ENCODE measurements around the gene SMIM30.
"Not testable (repeated sequence)": the region's sequence is repeated elsewhere in the genome, so short reads cannot be mapped to it uniquely, and the experiment has no call there.

The SMIM30 gene, protein sequence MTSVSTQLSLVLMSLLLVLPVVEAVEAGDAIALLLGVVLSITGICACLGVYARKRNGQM

DNA sequence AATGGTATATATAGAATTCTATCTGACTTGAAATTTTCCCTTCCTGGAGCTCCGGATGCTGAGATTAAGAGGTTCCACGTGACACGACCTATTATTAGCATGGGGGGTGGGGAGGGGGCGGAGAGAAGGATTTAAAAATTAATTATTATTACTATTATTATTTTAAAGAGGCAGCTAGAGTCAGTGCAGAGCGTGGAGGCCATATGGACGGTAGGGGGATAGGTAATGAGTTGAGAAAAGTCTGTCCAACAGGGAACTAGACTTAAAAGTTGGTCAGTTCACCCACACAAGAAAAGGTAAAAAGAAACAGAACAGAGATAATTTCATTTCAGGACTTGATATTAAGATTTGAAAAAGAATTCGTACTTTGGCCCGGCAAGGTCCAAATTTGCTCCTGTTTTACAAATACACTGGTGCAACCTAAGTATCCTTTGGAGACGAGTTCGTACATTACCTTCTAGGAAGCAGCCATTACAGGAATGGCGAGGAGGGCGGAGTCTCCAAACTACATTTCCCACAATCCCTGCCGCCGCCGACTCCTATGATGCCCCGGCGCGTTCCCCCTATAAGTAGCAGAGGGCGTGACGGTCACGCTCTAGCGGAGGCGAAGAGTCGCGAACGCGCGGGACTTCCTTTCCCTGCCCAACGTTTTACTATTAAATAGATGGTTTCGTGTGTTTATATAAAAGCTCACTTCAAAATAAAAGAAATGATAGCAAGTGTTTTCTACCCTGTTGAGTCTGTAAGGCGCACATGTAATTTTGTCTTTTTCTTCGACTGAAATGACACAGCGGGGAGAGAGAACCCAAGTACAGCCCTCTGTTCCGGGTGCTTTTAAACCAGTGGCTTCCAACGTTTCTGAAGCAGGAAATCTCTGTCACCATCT lies at the start of gene SMIM30:
SMIM30 (minus strand) TSS at position 481 of the 886 bp plus-strand sequence. CDS start 976 bp downstream, outside the sequence.
- peak; percentile 58 for DNase-seq (ENCODE audit: low spot score)

DNA sequence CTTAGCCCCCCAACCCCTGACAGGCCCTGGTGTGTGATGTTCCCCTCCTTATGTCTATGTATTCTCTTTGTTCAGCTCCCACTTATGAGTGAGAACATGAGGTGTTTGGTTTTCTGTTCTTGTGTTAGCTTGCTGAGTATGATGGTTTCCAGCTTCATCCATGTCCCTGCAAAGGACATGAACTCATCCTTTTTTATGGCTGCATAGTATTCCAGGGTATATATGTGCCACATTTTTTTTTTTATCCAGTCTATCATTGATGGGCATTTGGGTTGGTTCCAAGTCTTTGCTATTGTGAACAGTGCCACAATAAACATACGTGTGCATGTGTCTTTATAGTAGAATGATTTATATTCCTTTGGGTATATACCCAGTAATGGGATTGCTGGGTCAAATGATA lies 47.8 kb upstream of the SMIM30 start:
- DNase-seq (ENCODE audit: low spot score), result not testable (repeated sequence)

DNA sequence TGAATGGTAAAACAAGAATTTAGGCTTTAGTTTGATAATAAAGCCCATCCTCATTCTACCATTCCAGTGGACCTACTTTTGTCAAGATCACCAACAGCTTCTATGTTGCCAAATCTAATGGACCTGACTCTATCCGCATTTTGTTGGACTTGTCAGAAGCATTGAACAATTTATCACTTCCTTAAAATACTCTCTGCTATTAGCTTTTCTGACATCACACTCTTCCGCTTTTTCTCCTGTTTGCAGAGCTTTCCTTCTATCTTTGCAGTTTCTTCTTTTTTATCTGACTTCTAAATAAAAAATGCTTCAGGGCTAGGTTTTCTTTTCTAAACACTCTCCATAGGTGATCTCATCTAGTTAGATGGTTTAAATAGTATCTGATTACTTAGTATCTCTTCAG lies 42.7 kb upstream of the SMIM30 start:
- no peak for DNase-seq (ENCODE audit: low spot score)

DNA sequence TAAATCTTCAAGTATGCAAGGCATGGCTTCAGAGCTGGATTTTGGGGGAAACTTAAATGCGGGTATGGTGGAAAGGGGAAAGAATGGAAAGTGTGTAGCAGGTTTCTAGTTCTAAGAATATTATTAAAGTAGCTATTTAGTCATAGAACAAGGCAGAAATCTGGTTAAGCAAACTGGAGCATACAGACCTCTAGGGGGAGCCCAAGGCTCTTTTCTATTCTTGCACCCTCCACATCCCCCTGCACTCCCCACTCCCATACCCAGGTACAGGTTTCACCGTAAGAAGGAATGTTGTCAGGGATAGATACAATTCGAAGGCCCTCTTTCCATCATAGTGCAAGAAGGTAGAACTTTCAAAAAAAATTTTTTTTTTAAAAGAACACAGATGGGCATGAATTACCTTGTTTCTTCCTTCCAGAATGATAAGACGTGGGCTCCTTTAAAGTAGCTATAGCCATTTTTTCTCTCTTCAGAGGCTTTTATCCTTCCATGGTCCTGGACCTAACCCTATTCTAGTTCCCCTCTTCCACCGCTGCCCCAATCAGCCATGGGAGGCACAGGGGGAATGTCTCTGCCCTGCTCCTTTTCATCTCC lies 41.5 kb upstream of the SMIM30 start:
- peak; percentile 59 for DNase-seq (ENCODE audit: low spot score)

DNA sequence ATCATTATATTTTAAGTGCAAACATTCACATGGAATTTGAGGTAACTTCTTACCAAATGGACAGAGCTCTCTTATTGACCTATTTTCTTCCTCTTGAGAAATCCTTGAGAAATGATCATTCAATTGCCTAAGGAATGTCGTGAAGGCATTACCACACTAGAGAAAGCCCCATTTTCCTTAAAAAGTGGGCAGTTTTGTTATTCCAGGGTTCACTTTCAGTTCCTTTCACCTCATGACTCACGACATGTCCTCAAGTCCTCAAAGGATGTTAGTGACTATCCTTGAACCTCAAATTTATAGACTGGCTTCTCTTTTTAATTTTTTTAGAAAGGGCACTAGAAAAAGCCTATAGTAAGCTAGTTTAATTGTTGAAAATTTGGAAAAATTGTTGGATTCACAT lies 40.4 kb upstream of the SMIM30 start:
- DNase-seq (ENCODE audit: low spot score), result no peak

DNA sequence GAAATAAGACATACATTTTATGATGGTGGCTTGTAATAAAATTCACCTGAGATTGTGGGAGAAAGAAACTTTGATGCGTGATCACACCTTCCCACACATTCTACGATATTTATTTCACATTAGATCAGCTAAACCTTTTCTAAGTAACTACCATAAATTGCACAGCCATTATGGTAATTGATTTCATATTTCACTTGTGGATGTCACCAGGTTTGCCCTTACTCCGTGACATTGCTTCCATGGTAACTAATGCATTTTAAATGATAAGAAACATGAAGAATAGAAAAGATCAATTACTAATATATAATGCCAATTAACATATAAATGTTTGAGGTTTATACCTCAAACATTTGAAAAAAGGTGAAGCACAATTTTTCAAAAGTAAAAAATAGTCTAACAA lies 35.8 kb upstream of the SMIM30 start:
- no peak for DNase-seq (ENCODE audit: low spot score)

DNA sequence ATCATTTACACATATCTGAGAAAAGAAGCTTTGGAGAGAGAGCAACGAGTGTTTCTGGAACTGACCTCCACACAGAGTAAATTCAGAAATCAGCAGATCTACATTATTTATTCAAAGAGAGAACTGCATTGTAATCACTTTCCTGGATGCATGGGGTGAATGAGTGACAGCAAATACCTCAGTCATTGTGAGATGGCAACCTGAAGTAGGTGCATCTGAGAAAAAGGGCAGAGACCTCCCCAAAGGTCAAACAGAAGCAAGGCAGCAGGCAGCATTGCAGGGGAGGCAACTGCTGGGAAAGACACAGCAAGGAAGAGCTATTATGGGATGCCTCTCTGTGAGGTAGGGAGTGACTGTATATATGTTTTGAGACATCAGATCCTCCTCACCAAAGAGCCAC lies 26.5 kb upstream of the SMIM30 start:
- no peak for DNase-seq (ENCODE audit: low spot score)

DNA sequence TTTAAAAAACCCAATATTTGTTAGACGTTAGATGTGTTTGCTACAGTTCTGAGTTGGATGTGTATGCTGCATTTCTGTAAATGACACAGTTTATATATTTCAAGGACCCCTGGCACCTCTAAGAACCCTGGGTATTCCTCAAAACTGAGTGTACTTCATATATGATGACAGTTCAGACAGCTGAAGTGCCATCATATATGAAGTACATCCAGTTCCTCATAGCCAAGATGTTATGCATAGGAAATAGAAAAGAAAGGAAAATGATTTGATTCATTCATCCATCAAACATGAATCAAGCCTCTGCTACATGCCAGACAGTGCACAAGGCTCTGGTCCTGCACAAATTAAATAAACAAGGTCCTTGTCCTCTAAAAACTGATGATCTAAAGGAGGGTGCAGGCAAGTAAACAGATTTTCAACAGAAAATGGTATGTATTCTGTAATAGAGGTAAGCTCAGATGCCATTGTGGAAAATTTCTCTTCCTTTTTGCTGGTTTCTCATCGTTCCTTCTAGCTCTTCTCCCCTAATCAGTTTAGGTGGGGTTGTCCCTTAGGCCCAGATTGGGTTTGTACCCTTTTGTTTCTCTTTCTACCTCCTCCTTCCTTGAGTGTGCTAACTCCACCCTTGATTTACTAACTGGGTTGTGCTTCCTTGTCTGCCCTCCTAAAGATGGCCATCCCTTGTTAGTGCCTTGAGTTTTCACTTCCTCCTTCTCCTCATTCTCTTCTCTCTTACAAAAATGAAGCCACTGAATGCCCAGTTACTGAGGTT lies 25.3 kb upstream of the SMIM30 start:
- no peak for DNase-seq (ENCODE audit: low spot score)

DNA sequence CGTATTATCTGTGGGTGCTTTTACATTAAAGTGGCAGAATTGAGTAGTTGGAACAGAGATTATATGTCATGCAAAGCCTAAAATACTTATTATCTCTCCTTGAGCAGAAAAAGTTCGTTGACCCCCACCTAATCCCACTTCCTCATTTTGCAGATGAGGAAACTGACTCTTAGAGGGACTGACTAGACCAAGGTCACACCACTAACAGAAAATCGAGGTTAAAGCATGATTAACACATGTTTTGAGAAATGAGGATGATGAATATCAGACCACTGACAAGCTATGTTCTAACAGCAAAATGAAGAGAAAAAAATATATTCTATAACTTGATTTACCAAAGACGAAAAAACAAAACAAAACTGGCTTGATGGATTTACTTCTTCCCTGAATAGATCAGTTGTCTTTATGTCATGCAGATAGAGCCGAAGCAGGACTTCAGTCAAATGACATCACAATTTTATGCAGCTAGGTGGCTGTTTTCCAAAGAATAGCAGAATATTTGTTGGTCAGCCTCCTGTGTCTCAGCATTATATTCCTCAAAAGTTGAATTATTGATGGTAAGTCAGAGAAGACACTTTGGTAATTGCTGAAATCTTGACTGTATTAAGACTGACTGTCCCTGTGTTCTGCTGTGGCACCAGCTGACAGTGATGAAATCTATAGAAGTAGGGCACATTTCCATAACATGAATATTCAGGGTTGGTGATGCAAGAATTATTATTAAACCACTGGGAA lies 24.2 kb upstream of the SMIM30 start:
- no peak for DNase-seq (ENCODE audit: low spot score)

DNA sequence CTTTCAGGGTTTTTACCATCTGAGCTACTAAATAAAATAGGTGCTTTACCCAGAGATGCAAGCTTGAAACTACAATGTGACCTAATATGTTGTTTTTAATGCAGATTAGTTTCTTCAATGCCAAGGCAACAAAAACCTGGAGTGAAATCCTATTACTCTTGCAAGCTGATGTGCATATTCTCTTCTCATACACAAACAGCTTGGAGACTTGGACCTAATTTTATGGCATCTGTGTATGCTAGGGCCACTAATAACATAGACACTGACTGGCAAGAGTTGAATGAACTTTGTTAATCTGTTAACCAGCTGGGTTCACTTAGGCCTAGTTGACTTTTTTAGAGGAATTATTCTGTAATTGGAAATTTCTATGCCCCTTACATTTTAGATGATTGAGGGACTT lies 23.4 kb upstream of the SMIM30 start:
- DNase-seq (ENCODE audit: low spot score), result no peak

DNA sequence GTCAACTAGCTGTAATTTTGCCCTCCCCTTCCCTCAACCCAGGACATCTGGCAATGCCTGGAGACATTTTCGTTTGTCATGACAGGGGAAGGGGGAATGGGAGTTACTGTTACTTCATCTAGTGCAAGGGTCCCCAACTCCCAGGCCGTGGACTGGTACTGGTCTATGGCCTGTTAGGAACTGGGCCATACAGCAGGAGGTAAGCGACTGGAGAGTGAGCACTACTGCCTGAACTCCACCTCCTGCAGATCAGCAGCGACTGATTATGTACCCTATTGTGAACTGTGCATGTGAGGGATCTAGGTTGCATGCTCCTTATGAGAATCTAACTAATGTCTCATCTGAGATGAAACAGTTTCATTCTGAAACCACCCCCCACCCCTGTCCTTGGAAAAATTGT lies 22.6 kb upstream of the SMIM30 start:
- DNase-seq (ENCODE audit: low spot score), result no peak

DNA sequence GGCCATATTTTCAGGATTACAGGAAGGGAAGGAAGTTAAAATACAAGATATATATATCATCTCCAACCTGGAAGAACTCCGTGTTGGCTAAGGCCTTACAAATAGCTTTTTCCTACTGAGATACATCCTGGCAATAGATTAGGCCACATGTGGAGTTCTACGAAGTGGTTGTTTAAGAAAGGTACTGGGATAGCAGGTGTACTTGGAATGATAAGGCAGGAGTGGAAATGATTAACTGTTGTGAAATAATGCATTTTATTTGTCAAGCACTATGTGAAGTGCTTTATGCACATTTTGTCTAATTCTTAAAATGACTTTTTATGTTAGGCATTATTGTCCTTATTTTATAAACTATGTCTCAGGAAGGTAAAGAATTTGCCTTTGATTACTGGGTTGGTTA lies 18.9 kb upstream of the SMIM30 start:
- DNase-seq (ENCODE audit: low spot score), result no peak

DNA sequence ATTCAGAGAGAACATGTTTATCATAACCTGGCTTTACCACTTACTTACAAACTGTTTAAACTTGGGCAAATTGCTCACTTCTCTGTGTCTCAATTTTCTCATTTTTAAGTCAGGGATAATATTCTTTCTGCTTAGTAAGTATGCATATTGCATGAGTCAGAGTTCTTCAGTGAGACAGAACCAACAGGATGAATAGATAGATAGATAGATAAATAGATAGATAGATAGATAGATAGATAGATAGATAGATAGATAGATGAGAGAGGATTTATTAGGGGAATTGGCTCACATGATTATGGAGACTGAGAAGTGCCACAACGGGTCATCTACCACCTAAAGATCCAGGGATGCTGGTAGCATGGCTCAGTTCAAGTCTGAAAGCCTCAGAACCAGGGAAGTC lies 15.7 kb upstream of the SMIM30 start:
- DNase-seq (ENCODE audit: low spot score), result no peak

DNA sequence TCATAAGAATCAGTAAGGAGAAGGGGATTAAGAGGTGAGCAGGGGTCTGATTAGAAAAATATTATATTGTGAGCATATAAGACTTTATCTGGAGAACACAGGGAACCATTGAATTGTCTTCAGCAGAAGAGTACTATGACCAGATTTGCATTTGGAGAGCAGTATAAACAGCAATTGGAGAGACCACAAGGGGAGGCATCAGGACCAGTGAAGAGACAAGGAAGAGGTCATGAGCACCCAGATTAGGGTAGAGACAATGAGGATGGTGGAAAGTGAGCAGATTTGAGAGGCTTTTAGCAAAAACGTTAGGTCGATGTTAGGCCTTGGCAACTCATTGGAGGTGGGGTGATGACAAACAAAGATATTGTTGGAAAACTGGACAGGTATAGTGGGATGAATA lies 13.0 kb upstream of the SMIM30 start:
- DNase-seq (ENCODE audit: low spot score), result no peak

DNA sequence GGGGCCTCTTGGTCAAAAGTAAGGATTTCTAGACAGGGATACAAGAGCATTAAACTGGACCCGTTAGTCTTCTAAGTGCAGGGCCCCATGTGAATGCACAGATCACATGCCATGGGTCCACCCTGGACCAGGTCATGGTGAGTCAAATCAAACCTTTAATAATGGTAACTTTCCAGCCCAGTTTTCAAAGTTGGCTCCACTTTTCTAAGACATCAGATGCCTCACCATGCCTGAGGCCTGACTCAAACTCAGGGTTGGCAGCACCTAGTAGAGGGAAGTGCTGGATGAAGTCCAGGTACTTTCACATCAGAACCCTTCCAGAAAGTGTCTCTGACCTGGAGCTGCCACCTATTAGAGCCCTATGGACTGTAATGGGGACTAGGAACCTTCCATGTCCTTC lies 9.7 kb upstream of the SMIM30 start:
- no peak for DNase-seq (ENCODE audit: low spot score)

DNA sequence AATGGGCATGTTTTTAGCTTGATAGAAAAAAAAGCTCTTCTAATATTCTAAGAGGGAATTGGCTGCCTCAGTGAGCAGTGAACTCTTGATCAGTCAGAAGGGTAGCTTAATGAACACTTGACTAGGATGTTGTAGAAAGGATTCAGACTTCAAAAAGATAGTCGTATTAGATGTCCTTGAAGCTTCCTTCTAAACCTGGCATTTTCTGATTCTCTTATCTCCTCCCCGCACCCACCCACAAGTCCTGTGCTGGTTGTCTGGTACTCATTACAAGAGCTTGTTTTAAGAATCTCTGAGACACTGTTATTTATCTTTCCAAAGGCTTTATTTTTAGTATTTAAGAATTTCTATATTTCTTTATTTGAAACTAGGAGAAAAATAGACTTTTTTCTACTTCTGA lies 7.4 kb upstream of the SMIM30 start:
- no peak for DNase-seq (ENCODE audit: low spot score)

DNA sequence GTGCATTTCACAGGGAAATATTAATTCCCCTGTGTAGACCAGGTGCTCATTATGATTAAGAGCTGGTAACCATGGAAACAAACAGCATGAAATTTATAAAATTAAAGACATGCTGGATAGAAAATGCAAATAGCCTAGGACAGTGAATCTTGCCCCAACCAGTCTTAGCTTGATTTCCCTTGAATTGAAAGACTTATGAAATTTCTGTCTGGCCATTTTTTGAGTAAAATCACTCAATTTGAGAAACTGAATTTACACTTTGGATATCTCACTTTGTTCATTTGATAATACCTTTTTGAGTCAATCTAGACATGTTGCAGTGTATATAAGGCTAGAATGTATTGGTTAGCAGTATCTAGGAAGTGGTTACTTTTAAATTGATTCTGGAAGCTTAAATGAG lies 4.4 kb upstream of the SMIM30 start:
- no peak for DNase-seq (ENCODE audit: low spot score)

DNA sequence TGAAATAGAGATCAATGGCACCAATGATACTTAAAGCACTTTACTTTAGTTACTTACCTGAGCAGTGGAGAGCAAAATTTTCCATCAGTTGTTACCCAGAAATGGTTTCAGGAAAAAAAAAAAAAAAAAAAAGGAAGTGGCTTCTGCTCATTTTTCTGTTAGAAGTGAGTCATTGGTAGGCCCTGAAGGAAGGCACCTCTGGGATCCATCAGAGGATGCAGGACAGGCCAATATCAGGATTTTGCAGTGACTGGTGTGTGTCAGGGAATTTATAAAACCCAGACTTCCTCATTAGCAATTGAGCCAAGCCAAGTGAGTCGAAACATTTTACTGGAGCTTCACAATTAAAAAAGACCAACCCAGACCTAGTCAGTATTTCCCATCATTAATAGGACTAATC lies 2.3 kb upstream of the SMIM30 start:
- DNase-seq (ENCODE audit: low spot score), result no peak

DNA sequence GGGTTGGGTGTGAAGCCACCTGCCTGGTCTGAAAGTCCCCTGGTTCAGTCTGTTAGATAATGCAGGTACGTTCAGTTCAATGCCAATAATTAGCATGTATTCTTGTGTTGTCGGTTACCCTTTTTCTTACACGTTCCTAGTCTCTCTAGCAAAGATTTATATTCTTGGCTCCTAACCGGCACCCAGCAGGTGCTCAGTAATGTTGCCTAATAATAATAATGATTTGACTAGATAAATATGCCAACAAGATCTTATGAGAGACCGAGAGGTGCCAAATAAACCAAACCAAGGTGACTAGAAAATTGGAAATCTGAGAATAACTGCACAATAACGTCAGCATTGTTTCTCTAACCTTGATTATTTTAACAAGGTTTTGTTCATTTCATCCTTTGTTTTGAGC lies 1.1 kb upstream of the SMIM30 start:
- DNase-seq (ENCODE audit: low spot score), result no peak

DNA sequence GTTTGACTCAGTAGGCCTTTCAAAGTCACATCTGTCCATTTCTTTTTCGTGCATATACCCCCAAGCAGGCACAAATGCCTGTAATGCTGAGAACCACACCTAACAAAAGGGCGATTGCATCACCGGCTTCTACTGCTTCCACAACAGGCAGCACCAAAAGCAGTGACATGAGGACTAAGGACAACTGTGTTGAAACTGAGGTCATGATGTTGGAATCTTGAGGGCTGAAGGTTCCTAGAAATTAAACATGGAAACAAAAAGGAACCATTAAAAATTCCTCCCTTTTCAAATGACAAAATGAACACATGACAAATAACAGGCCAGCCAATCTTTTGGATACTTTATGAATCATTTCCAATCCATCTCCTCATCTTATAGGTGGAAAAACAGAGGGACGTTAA lies 980 bp downstream of the SMIM30 start:
- DNase-seq (ENCODE audit: low spot score), result not testable (repeated sequence)

DNA sequence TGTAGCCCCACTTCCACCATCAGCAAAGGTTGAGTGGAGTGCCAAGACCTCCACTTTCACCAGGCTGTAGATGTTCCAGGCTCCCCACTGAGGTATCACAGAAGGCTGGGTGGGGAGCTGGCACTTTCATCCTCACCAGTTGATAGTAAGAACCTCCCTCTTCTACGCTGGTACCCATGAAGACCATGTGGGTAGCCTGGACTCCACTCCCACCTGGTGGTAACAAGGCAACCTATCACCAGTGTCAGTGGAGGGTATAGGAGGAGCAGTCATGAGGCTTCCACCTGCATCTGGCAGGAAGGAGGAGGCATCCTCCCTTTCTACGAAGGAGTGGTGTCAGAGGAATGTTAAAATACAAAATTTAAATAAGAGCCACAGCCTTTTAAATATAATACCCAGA lies 4.4 kb downstream of the SMIM30 start:
- DNase-seq (ENCODE audit: low spot score), result no peak

DNA sequence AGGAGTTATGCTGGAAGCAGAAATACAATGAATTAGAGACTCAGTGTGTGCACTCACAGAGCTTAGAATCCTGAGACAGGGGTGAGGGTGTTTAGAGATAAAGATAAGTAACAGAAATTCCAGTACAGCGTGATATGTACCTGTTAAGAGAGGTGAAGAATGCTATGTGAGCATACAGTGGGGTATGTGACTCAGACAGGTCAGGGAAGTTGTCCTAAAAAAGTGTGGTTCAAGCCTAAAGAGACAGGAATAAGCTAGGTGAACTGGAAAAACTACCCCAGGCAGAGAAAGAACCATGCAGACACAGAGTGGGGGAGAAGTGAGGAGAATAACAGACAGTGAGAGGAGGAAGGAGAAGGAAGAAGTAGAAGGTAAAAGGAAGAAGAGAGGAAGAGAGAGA lies 8.6 kb downstream of the SMIM30 start:
- DNase-seq (ENCODE audit: low spot score), result no peak

Data from HuH-7 (cell line).